ENCODE measurements around the gene SLC28A1.

SLC28A1 gene

GRCh38 chr15:84940399-84940798 is 55.9 kb downstream of the SLC28A1 start:
- DNase-seq (ENCODE audit: low read depth): no peak

- no peak for DNase-seq (ENCODE audit: low read depth)
Measured at GRCh38 chr15:84942456-84942855, 58.0 kb downstream of the SLC28A1 start.

- no peak for DNase-seq (ENCODE audit: low read depth)
Measured at GRCh38 chr15:84944311-84944710, 59.8 kb downstream of the SLC28A1 start.

- DNase-seq (ENCODE audit: low read depth): no peak
Measured at GRCh38 chr15:84944861-84945260, 60.4 kb downstream of the SLC28A1 start.

GRCh38 chr15:84946772-84947489 is 62.5 kb downstream of the SLC28A1 start:
- DNase-seq (ENCODE audit: low read depth): no peak

- DNase-seq (ENCODE audit: low read depth): peak; percentile 85
Measured at GRCh38 chr15:84947947-84948830, 63.7 kb downstream of the SLC28A1 start.

GRCh38 chr15:84949043-84949442 is 64.6 kb downstream of the SLC28A1 start:
- DNase-seq (ENCODE audit: low read depth): peak; percentile 41

GRCh38 chr15:84949845-84950569 is 65.5 kb downstream of the SLC28A1 start:
- no peak for DNase-seq (ENCODE audit: low read depth)

- DNase-seq (ENCODE audit: low read depth): no peak
Measured at GRCh38 chr15:84950570-84951111, 66.2 kb downstream of the SLC28A1 start.

GRCh38 chr15:84951736-84952135 is 67.3 kb downstream of the SLC28A1 start:
- no peak for DNase-seq (ENCODE audit: low read depth)

GRCh38 chr15:84953136-84953535 is 68.7 kb downstream of the SLC28A1 start:
- peak; percentile 51 for DNase-seq (ENCODE audit: low read depth)

- no peak for DNase-seq (ENCODE audit: low read depth)
Measured at GRCh38 chr15:84953726-84954125, 69.3 kb downstream of the SLC28A1 start.

GRCh38 chr15:84955089-84955848 is 70.8 kb downstream of the SLC28A1 start:
- DNase-seq (ENCODE audit: low read depth): peak; percentile 67

- no peak for DNase-seq (ENCODE audit: low read depth)
Measured at GRCh38 chr15:84956199-84956598, 71.7 kb downstream of the SLC28A1 start.

- no peak for DNase-seq (ENCODE audit: low read depth)
Measured at GRCh38 chr15:84960391-84961113, 76.1 kb downstream of the SLC28A1 start.

GRCh38 chr15:84961114-84961452 is 76.6 kb downstream of the SLC28A1 start:
- DNase-seq (ENCODE audit: low read depth): peak; percentile 96

GRCh38 chr15:84961707-84962106 is 77.2 kb downstream of the SLC28A1 start:
- DNase-seq (ENCODE audit: low read depth): no peak

- no peak for DNase-seq (ENCODE audit: low read depth)
Measured at GRCh38 chr15:84962955-84963354, 78.5 kb downstream of the SLC28A1 start.

GRCh38 chr15:84967380-84967779 is 82.9 kb downstream of the SLC28A1 start:
- DNase-seq (ENCODE audit: low read depth): no peak

GRCh38 chr15:84968301-84968700 is 83.8 kb downstream of the SLC28A1 start:
- no peak for DNase-seq (ENCODE audit: low read depth)

- no peak for DNase-seq (ENCODE audit: low read depth)
Measured at GRCh38 chr15:84969257-84969656, 84.8 kb downstream of the SLC28A1 start.
